Measurements from ENCODE around the gene MMP25.

The MMP25 gene

GRCh38 chr16:3051009-3051408 lies 4.6 kb downstream of the MMP25 start:
- TF ChIP-seq FOXP2 (optimal IDR thresholded peaks at IDR 0.05; ENCODE audit: borderline replicate concordance, extremely low read depth, extremely low read length, insufficient read depth) (no peak), POLR2AphosphoS5 (IDR thresholded peaks at IDR 0.05; ENCODE audit: low read depth, low read length) (no peak), SIN3A (IDR thresholded peaks at IDR 0.05; ENCODE audit: borderline replicate concordance, insufficient read depth, low read length) (no peak)

GRCh38 chr16:3051494-3051893 lies 5.1 kb downstream of the MMP25 start:
- TF ChIP-seq POLR2AphosphoS5 (IDR thresholded peaks at IDR 0.05; ENCODE audit: low read depth, low read length) = no peak
- TF ChIP-seq REST (IDR thresholded peaks at IDR 0.05; ENCODE audit: insufficient read depth in 1 of 2, low read depth in 2 of 2, low read length in 2 of 2) = no peak
- no peak for TF ChIP-seq SIN3A (IDR thresholded peaks at IDR 0.05; ENCODE audit: borderline replicate concordance, insufficient read depth, low read length)
- TF ChIP-seq TAF1 (IDR thresholded peaks at IDR 0.05; ENCODE audit: borderline replicate concordance, insufficient read depth, low read length) = no peak
- no peak for TF ChIP-seq FOXP2 (optimal IDR thresholded peaks at IDR 0.05; ENCODE audit: borderline replicate concordance, extremely low read depth, extremely low read length, insufficient read depth)

- TF ChIP-seq POLR2AphosphoS5 (IDR thresholded peaks at IDR 0.05; ENCODE audit: low read depth, low read length) (no peak), TAF1 (IDR thresholded peaks at IDR 0.05; ENCODE audit: borderline replicate concordance, insufficient read depth, low read length) (no peak), REST (IDR thresholded peaks at IDR 0.05; ENCODE audit: insufficient read depth in 1 of 2, low read depth in 2 of 2, low read length in 2 of 2) (no peak), SIN3A (IDR thresholded peaks at IDR 0.05; ENCODE audit: borderline replicate concordance, insufficient read depth, low read length) (no peak), FOXP2 (optimal IDR thresholded peaks at IDR 0.05; ENCODE audit: borderline replicate concordance, extremely low read depth, extremely low read length, insufficient read depth) (no peak)
These were observed 8.8 kb downstream of the MMP25 start for GRCh38 chr16:3054965-3055733.

GRCh38 chr16:3056336-3057180 lies 10.2 kb downstream of the MMP25 start:
- no peak for TF ChIP-seq POLR2AphosphoS5 (IDR thresholded peaks at IDR 0.05; ENCODE audit: low read depth, low read length)
- no peak for TF ChIP-seq FOXP2 (optimal IDR thresholded peaks at IDR 0.05; ENCODE audit: borderline replicate concordance, extremely low read depth, extremely low read length, insufficient read depth)
- no peak for TF ChIP-seq SIN3A (IDR thresholded peaks at IDR 0.05; ENCODE audit: borderline replicate concordance, insufficient read depth, low read length)
- TF ChIP-seq TAF1 (IDR thresholded peaks at IDR 0.05; ENCODE audit: borderline replicate concordance, insufficient read depth, low read length) = no peak
- TF ChIP-seq REST (IDR thresholded peaks at IDR 0.05; ENCODE audit: insufficient read depth in 1 of 2, low read depth in 2 of 2, low read length in 2 of 2) = no peak

GRCh38 chr16:3057181-3058138 lies 11.1 kb downstream of the MMP25 start:
- TF ChIP-seq SIN3A (IDR thresholded peaks at IDR 0.05; ENCODE audit: borderline replicate concordance, insufficient read depth, low read length) (no peak), POLR2AphosphoS5 (IDR thresholded peaks at IDR 0.05; ENCODE audit: low read depth, low read length) (no peak), TAF1 (IDR thresholded peaks at IDR 0.05; ENCODE audit: borderline replicate concordance, insufficient read depth, low read length) (no peak), FOXP2 (optimal IDR thresholded peaks at IDR 0.05; ENCODE audit: borderline replicate concordance, extremely low read depth, extremely low read length, insufficient read depth) (no peak), REST (IDR thresholded peaks at IDR 0.05; ENCODE audit: insufficient read depth in 1 of 2, low read depth in 2 of 2, low read length in 2 of 2) (no peak)
